ENCODE data around the gene SLC35E4. TPM values are rescaled to one million over a fixed set of nuclear protein-coding genes. Genes with fewer than 3 reads are reported as not detected.
A peak's percentile ranks its signal among the peaks of the same experiment; 100 is the strongest.
"Not testable (repeated sequence)": the region's sequence is repeated elsewhere in the genome, so short reads cannot be mapped to it uniquely, and the experiment has no call there.

Gene SLC35E4
- total RNA-seq, 1 donor from 2014 or later = 0.33 TPM

DNA sequence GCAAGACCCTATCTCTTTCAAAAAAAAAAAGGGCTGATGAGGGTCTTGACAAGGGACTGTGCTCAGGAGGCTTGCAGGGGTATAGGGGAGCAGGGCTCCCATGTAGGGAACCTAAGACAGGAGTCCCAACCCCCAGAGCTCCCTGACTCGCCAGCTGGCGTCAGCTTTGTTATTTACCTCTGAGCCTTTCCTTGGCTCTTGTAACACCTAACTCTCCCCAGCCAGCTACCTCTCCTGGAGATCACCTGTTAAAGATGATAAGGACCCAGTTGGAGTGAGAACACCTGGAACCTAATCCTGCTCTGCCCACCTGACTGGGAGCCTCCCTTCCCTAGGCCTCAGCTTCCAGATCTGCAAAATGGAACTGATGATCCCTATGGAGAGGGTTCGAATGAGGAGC is 13.2 kb downstream of the SLC35E4 start:
- ATAC-seq (no peak), DNase-seq (ENCODE audit: low spot score) (no peak)

GRCh38 chr22:30649430-30650007 is 13.9 kb downstream of the SLC35E4 start:
- DNase-seq (ENCODE audit: low spot score) (no peak), ATAC-seq (no peak)

DNA sequence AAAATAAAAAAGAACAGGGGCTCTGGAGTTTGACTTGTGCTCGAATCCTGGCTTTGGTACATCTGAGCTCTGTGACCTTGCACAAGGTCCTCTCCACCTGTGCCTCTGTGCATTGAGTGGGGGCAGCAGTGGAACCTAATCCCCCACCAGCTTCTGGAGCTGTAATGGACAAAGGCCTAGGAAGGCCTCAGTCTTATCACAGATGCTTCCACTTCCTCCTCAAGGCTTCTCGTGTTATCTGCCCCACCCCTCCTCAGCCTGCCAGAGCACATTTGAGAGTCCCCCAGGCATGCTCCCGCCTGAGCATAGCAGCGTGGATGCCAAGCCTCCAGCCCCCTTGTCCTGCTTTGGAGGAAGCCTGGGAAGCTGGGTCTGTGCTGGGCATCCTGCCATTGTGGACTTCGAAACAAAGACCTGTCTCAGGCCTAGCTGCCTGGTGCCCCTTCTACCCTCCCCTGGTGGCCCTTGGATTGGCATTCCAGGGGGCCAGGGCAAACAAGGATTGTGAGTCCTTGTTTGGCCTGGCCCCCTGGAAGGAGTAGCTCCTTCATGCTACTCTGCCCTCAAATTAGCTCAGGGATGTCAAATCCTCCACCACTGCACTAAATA is 15.0 kb downstream of the SLC35E4 start:
- no peak for DNase-seq (ENCODE audit: low spot score)
- no peak for ATAC-seq

DNA sequence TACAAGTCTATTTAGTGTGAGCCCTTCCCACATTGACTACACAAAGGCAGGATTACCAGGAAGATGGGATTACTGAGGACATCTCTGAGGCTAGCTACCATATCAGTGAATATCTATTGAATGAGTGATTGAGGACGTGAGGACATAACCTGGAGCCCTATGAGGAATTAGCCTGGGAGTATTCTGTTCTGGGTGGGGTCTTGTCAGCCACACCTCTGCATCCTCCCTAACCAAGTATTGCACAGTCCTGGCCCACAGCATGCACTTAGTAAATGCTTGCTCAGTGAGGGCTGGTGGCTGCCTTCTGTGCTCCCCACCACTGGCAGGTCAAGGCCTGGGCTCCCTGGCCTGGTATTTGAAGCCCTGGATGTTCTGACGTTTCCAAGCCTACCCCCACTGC is 17.3 kb downstream of the SLC35E4 start:
- no peak for ATAC-seq

GRCh38 chr22:30654361-30654760 is 18.8 kb downstream of the SLC35E4 start:
- no peak for ATAC-seq
- no peak for DNase-seq (ENCODE audit: low spot score)

More for the DNA sequence above, 17.3 kb downstream of the SLC35E4 start:
- no peak for DNase-seq (ENCODE audit: low spot score)

- no peak for DNase-seq (ENCODE audit: low spot score)
- no peak for ATAC-seq
These were observed 20.0 kb downstream of the SLC35E4 start for GRCh38 chr22:30655532-30655931.

GRCh38 chr22:30662040-30662439 is 26.5 kb downstream of the SLC35E4 start:
- ATAC-seq = no peak
- no peak for DNase-seq (ENCODE audit: low spot score)

DNA sequence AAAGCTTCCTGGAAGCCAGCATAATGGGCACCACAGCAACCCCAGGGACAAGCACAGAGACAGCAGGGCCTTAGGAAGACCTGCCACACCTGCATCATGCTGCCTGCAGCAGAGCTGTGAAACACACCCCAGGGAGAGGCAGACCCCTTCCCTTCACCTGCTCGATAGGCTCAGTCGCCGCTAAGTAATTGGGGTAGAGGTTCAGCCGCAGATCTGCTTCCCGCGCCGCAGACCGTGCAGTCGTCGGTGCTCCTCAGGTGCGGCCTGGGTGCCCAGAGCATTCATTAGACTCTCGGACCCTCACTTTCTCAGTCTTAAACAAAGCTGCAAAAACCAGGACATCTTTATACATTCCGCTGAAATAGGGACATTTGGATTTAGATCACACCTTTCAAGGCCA is 29.2 kb downstream of the SLC35E4 start:
- no peak for DNase-seq (ENCODE audit: low spot score)
- ATAC-seq = no peak

DNA sequence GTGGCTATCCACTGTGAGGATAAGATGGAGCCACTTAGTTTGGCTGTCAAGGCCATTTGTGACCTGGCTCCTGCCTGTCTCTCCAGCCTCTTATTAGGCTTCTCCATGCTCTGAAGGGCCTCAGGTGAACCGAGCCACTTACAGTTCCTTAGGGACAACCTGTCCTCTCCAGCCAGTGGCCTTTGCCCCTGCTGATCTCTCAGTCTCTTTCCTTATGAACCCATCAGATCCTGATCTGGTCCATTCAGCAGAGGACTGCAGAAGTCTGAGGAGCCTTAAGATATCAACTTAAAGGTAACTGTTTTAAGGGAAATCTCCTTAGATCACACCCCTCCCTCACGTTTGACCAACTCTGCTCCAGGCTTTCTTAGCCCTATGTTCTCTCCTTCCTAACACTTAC is 29.7 kb downstream of the SLC35E4 start:
- ATAC-seq = no peak
- no peak for DNase-seq (ENCODE audit: low spot score)

DNA sequence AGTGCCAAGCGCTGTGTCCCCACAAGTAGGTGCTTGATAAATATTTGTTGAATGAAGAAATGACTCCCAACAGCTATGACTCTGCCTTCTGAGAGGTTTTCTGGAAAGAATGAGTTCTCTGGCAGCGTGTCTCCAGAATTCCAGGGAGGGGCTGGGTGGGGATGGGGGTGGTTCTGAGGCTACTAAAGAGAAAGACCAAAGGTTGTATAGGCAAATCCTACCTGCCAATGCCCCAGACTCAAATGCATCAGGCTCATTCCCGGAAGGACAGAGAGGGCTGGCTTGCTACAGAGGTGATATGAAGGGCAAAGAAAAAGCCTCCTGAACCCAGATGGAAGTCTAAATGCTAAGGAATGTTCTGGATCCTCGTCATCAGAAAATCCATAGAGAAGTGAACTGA is 30.2 kb downstream of the SLC35E4 start:
- DNase-seq (ENCODE audit: low spot score) (no peak), ATAC-seq (no peak)

GRCh38 chr22:30667107-30667493 is 31.5 kb downstream of the SLC35E4 start:
- DNase-seq (ENCODE audit: low spot score) (no peak), ATAC-seq (no peak)

DNA sequence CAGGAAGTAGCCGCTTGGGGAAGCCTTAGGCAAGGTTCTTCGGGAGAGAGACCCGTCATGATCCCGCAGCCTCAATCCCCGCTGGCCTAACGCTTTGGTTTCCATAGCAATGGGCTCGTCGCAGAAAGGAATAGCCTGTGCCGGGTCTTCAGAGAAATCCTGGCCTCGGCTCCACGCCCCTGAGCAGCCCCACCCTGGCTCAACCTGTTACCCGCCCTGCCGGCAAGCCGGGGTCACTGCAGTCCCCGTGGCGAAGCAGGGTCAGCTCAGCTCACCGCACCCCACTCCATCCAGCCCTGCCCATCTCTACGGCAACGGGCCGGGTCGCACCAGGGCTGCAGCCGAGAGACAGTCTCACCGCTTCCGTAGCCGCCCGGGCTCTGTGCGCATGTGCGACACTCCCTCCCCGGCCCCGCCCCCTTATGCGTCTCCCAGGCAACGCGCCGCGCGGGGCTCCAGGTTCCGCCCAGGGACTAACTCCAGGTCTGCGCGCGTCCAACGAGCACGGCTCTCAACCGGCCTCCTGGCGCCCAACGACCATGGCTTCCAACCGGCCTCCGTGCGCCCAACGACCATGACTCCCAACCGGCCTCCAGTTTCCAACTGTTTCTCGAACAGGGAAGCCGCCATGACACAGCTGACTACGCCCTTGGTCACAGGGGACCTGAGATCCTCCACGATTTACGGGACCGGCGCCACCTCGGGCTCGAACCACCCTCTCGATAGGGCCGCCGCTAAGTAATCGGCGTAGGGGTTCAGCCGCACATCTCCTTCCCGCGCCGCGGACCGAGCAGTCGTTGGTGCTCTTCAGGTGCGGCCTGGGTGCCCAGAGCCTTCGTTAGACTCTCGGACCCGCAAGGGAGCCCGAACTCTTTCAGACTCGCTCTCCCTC is 32.2 kb downstream of the SLC35E4 start, which contains the start of gene DUSP18:
TSS of gene DUSP18 (minus strand) at position 382 of the 892 bp plus-strand sequence. CDS start 3,872 bp downstream, outside the sequence.
- DNase-seq (ENCODE audit: low spot score) (peak; percentile 97), ATAC-seq (peak; percentile 99)

DNA sequence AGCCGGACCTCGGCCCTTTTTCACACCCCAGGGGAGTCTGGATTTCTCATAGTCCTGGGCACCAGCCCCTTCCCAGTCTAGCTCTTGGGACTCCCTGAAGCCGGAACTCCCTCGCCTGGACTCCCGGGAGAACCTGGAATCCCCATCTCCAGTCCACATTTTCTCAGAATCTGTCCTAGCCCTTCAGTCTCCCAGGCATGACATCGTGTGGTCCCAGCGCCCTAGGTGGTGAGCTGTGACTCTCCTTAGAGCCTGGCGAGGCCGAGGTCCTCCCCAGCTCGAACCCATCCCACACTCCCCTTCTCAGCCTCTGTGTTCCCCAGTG is 32.8 kb downstream of the SLC35E4 start:
- DNase-seq (ENCODE audit: low spot score) (no peak), ATAC-seq (no peak)

GRCh38 chr22:30671071-30671470 is 35.5 kb downstream of the SLC35E4 start:
- DNase-seq (ENCODE audit: low spot score) = no peak

GRCh38 chr22:30673136-30673535 is 37.6 kb downstream of the SLC35E4 start:
- no peak for DNase-seq (ENCODE audit: low spot score)

More at GRCh38 chr22:30671071-30671470, 35.5 kb downstream of the SLC35E4 start:
- no peak for ATAC-seq

GRCh38 chr22:30674482-30674881 is 38.9 kb downstream of the SLC35E4 start:
- no peak for DNase-seq (ENCODE audit: low spot score)
- no peak for ATAC-seq

More at GRCh38 chr22:30673136-30673535, 37.6 kb downstream of the SLC35E4 start:
- ATAC-seq = no peak

DNA sequence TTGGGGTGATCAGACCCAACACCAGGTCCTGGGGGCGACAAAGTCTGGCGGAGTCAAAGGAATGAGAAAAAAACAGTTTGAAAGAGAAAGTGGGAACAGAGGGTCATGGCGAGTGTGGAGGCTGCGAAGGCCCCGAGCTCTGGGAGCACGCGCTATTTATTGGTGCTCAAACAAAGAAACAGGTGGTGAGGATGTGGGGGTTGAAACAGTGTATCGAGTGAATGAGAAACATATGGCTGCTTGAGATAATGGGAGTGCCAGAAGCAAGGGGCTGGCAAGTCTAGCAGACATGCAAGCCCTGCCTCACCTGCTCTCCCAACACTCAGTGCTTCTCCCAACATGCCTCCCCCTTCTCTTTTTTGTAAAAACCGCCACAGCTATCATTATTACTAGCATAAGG is 39.9 kb downstream of the SLC35E4 start:
- no peak for ATAC-seq
- no peak for DNase-seq (ENCODE audit: low spot score)

DNA sequence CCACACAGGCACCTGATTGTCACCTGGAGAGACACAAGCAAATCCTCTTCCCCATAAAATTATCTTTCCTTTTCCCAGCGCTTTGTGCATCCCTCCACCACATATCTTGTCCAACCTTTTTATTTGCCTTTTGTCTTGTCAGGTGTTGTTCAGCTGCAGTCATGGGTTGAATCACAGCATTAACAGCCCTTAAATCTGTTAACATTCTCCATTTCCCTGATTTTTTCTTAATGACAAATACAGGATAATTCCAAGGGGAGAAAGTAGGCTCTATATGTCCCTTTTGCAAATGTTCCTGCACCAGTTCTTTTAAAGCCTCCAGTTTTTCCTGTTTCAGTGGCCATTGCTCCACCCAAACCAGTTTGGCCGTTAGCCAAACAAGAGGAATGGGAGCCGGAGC is 41.0 kb downstream of the SLC35E4 start:
- not testable (repeated sequence) for DNase-seq (ENCODE audit: low spot score); ATAC-seq

GRCh38 chr22:30679895-30680690 is 44.5 kb downstream of the SLC35E4 start:
- DNase-seq (ENCODE audit: low spot score); ATAC-seq: not testable (repeated sequence)

DNA sequence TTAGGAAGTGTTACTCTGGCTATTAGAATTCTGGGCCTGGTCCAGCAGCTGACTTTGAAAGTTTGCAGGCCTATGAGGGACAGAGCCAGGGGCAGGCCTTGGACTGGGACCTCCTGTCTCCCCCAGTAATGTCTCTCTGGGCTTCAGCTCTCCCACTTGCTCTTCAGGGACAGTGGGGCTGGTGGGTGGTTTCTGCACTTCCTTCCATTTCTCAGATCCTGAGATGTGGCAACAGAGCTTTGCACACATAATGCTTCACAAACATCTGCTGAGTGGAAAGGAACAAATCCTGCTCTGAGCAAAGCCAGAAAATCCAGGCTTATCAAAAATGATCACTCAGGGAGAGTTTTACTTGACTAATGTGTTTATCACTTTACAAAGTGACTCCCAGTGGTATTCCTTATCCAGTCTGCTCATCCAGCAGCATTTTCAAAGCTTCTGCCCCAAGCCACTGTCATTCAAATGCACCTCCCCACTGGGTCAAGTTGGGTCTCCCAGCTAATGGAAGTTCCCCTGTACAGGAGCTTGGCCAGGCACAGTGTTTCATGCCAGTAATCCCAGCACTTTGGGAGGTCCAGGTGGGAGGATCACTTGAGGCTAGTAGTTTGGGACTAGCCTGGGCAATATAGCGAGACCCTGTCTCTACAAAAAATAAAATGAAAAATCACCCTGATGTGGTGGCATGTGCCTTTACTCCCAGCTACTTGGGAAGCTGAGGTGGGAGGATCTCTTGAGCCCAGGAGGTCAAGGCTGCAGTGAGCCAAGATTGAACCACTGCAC is 45.6 kb downstream of the SLC35E4 start:
- peak; percentile 41 for ATAC-seq
- no peak for DNase-seq (ENCODE audit: low spot score)

Data from left lobe of liver (tissue), 2 donors.